HL-60 (cell line): ENCODE data around the gene FASTK.

Experiments
- POLR2AphosphoS5 ChIP-seq: IDR thresholded peaks from 2 replicates; pipeline ENCODE4 v1.6.1; 2012; ENCODE audit warnings: low read depth
- TF ChIP-seq, protein P1 (sequence below): IDR thresholded peaks from one replicate; pipeline ENCODE4 v1.5.1; 2011; ENCODE audit warnings: low read length, control low read depth, inconsistent platforms; ENCODE audit not compliant: insufficient read depth
- TF ChIP-seq, protein P2 (sequence below): IDR thresholded peaks from 2 replicates; pipeline ENCODE4 v1.6.1; 2012; ENCODE audit warnings: low read depth; ENCODE audit not compliant: insufficient replicate concordance

DNA sequence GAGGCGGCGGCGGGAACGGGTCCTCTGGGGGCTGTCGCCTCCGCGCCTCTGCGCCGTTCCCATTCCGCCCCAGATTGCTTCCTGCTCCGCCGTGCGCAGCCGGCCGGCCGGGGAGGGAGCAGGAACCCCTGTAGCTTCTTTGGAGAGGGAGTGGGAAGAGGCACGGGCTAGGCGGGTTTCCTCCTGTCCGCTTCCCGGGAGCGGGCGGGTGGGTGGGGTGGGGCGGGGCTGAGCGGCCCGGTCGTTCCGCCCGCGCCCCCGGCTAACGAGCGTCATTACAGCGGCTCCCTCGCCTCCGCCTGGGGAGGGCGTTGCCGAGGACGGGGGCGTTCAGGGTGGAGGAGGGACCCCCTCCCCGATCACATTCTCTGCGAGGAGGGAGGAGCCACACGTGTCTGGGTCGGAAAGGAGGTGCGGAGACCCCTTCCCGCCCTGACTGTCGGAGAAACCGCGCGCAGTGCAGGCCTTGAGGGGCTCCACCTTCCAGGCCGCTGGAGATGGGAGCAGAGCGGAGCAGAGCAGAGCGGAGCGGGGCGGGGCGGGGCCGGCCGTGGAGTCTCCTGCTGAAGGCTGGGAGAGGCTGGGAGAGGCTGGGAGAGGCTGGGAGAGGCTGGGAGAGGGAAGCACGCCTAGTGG, 45.4 kb upstream of the FASTK start:
- TF ChIP-seq POLR2AphosphoS5 = no peak
- TF ChIP-seq, protein P1, sequence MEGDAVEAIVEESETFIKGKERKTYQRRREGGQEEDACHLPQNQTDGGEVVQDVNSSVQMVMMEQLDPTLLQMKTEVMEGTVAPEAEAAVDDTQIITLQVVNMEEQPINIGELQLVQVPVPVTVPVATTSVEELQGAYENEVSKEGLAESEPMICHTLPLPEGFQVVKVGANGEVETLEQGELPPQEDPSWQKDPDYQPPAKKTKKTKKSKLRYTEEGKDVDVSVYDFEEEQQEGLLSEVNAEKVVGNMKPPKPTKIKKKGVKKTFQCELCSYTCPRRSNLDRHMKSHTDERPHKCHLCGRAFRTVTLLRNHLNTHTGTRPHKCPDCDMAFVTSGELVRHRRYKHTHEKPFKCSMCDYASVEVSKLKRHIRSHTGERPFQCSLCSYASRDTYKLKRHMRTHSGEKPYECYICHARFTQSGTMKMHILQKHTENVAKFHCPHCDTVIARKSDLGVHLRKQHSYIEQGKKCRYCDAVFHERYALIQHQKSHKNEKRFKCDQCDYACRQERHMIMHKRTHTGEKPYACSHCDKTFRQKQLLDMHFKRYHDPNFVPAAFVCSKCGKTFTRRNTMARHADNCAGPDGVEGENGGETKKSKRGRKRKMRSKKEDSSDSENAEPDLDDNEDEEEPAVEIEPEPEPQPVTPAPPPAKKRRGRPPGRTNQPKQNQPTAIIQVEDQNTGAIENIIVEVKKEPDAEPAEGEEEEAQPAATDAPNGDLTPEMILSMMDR = no peak
- TF ChIP-seq, protein P2, sequence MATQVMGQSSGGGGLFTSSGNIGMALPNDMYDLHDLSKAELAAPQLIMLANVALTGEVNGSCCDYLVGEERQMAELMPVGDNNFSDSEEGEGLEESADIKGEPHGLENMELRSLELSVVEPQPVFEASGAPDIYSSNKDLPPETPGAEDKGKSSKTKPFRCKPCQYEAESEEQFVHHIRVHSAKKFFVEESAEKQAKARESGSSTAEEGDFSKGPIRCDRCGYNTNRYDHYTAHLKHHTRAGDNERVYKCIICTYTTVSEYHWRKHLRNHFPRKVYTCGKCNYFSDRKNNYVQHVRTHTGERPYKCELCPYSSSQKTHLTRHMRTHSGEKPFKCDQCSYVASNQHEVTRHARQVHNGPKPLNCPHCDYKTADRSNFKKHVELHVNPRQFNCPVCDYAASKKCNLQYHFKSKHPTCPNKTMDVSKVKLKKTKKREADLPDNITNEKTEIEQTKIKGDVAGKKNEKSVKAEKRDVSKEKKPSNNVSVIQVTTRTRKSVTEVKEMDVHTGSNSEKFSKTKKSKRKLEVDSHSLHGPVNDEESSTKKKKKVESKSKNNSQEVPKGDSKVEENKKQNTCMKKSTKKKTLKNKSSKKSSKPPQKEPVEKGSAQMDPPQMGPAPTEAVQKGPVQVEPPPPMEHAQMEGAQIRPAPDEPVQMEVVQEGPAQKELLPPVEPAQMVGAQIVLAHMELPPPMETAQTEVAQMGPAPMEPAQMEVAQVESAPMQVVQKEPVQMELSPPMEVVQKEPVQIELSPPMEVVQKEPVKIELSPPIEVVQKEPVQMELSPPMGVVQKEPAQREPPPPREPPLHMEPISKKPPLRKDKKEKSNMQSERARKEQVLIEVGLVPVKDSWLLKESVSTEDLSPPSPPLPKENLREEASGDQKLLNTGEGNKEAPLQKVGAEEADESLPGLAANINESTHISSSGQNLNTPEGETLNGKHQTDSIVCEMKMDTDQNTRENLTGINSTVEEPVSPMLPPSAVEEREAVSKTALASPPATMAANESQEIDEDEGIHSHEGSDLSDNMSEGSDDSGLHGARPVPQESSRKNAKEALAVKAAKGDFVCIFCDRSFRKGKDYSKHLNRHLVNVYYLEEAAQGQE = no peak
